Nephron progenitor cell (in vitro differentiated cells): ENCODE results near the gene ATP8B3.

Source experiments
- DNase-seq: peaks from one replicate; pipeline ENCODE4 v3.0.0; 2021
- H3K27ac Mint-ChIP-seq: 2 replicates; pipeline ENCODE4 v1.8.0; 2021; ENCODE audit warnings: mild to moderate bottlenecking, moderate library complexity, mixed read lengths
- H3K27me3 Mint-ChIP-seq: 2 replicates; pipeline ENCODE4 v1.8.0; 2021; ENCODE audit warnings: mild to moderate bottlenecking, low read depth, mixed read lengths; ENCODE audit not compliant: poor library complexity
- H3K36me3 Mint-ChIP-seq: 2 replicates; pipeline ENCODE4 v1.8.0; 2021; ENCODE audit warnings: low read depth, mixed read lengths
- H3K4me1 Mint-ChIP-seq: 2 replicates; pipeline ENCODE4 v1.8.0; 2021; ENCODE audit warnings: mixed read lengths
- H3K4me3 Mint-ChIP-seq: 2 replicates; pipeline ENCODE4 v1.8.0; 2021; ENCODE audit warnings: mild to moderate bottlenecking, moderate library complexity, mixed read lengths
- H3K9me3 Mint-ChIP-seq: 2 replicates; pipeline ENCODE4 v1.8.0; 2021; ENCODE audit warnings: mild to moderate bottlenecking, moderate library complexity, mixed read lengths
- CTCF ChIP-seq: fragments of 200-600 bp; sonication (generic); IDR thresholded peaks from 2 replicates; pipeline ENCODE4 v1.5.0; 2021; ENCODE audit warnings: antibody characterized with exemption

The ATP8B3 gene

DNA sequence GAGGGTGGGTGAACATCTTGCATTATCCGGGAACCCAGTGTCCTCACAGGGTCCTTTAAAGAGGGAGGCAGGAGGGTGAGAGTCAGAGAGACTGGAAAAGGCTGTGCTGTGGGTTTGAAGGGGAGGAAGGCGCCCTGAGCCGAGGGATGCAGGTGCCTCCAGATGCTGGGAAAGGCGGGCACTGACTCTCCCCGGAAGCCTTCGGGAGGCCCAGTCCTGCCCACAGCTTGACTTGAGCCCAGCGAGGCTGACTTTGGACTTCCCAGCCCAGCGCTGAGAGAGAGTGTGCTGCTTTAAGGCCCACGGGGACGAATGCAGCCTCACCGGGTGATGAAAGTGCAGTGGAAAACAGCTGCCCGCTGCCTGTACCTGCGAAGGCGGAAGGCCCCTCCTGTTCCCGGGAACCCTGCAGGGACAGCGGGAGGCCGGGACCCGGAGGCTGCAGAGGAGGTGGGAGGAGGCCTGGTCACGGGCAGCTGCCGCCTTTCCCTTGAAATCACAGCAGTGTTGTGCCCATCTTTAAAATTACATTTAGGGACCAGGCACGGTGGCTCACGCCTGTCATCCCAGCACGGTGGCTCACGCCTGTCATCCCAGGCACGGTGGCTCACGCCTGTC lies 20.1 kb upstream of the ATP8B3 start:
- Mint-ChIP-seq H3K9me3 (no peaks in the 10 kb centered on the region), H3K36me3 (peaks cover 14% of the 10 kb centered on the region), H3K27me3 (no peaks in the 10 kb centered on the region), H3K4me3 (no peak overlapping the region), H3K4me1 (peaks cover 15% of the 10 kb centered on the region), H3K27ac (no peak overlapping the region)
- no peak for TF ChIP-seq CTCF
- DNase-seq = no peak

DNA sequence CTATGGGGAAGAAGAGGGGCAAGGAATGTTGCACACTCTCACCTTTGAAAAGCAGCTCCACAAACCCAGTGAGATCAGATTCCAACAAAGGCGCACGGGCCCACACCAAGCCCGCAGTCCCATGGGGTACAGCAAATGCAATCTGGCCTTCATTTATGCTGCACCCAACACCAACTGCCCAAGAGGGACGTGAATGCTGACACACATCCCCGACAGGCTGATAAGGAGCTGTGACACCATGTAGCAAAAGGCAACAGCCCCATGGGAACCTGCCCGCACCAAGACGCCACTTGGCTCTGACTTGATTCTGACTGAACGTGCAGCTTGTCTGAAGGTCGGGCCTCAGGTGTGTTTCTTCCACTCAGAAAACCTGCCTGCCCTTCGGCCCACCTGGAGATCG lies 18.9 kb upstream of the ATP8B3 start:
- Mint-ChIP-seq H3K9me3 (no peaks in the 10 kb centered on the region), H3K27ac (no peak overlapping the region), H3K27me3 (no peaks in the 10 kb centered on the region), H3K4me1 (peaks cover 16% of the 10 kb centered on the region), H3K36me3 (peaks cover 14% of the 10 kb centered on the region), H3K4me3 (no peak overlapping the region)
- TF ChIP-seq CTCF = no peak
- DNase-seq = no peak

DNA sequence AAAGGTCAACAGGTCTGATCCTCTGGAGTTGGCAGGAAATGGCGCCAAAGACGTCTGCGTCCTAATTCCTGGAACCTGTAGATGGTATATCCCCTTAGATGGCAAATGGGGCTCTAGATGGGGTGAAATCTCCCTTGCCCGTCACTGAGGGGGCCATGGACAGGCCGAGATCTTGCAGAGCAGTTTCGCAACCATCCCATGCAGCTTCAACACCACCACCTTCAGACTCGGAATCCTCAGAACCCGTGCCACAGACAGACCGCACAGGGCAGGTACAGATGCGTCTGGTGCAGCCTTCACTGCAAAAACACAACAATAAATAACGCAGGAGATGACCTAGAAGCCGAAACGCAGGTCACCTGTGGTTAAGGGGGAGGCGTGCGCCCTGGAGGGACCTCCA lies 18.5 kb upstream of the ATP8B3 start:
- Mint-ChIP-seq H3K4me1 (peaks cover 20% of the 10 kb centered on the region), H3K36me3 (peaks cover 18% of the 10 kb centered on the region), H3K27ac (no peak overlapping the region), H3K9me3 (no peaks in the 10 kb centered on the region), H3K4me3 (no peak overlapping the region), H3K27me3 (no peaks in the 10 kb centered on the region)
- TF ChIP-seq CTCF = no peak
- no peak for DNase-seq

- Mint-ChIP-seq H3K4me3 (no peak overlapping the region), H3K9me3 (no peaks in the 10 kb centered on the region), H3K27ac (no peak overlapping the region), H3K27me3 (no peaks in the 10 kb centered on the region), H3K4me1 (peaks cover 20% of the 10 kb centered on the region), H3K36me3 (peaks cover 18% of the 10 kb centered on the region)
- no peak for TF ChIP-seq CTCF
- DNase-seq = no peak
These were observed 17.9 kb upstream of the ATP8B3 start for GRCh38 chr19:1829958-1830357.

GRCh38 chr19:1828279-1829238 lies 16.5 kb upstream of the ATP8B3 start:
- no peak for TF ChIP-seq CTCF
- no peak overlapping the region for H3K4me3 Mint-ChIP-seq
- no peaks in the 10 kb centered on the region for H3K27me3 Mint-ChIP-seq
- no peak for DNase-seq
- H3K36me3 Mint-ChIP-seq = peaks cover 23% of the 10 kb centered on the region
- H3K9me3 Mint-ChIP-seq = no peaks in the 10 kb centered on the region
- peaks cover 20% of the 10 kb centered on the region for H3K4me1 Mint-ChIP-seq
- H3K27ac Mint-ChIP-seq = no peak overlapping the region
